AG08396 (cell line): ENCODE data around the gene MRTO4.
"Not testable (repeated sequence)": the region's sequence is repeated elsewhere in the genome, so short reads cannot be mapped to it uniquely, and the experiment has no call there.

Experiments used
- DNase-seq: peaks from one replicate; pipeline ENCODE4 v3.0.0; 2012; ENCODE audit warnings: low spot score, mixed read lengths

MRTO4 gene

GRCh38 chr1:19222979-19223824 is 28.4 kb upstream of the MRTO4 start:
- no peak for DNase-seq

- no peak for DNase-seq
Observed at GRCh38 chr1:19229229-19229628, 22.4 kb upstream of the MRTO4 start.

GRCh38 chr1:19229828-19230325 is 21.7 kb upstream of the MRTO4 start:
- no peak for DNase-seq

- peak; percentile 38 for DNase-seq
Observed at GRCh38 chr1:19231736-19232523, 19.7 kb upstream of the MRTO4 start.

GRCh38 chr1:19232524-19232846 is 19.1 kb upstream of the MRTO4 start:
- DNase-seq: peak; percentile 63

GRCh38 chr1:19234224-19234623 is 17.4 kb upstream of the MRTO4 start:
- DNase-seq: no peak

GRCh38 chr1:19239876-19240275 is 11.7 kb upstream of the MRTO4 start:
- no peak for DNase-seq

- peak; percentile 89 for DNase-seq
Observed at GRCh38 chr1:19240673-19241538, 10.7 kb upstream of the MRTO4 start.

- DNase-seq: peak; percentile 32
Observed at GRCh38 chr1:19250629-19251304, 838 bp upstream of the MRTO4 start.

- peak; percentile 24 for DNase-seq
Observed at GRCh38 chr1:19254416-19254815, 2.8 kb downstream of the MRTO4 start.

GRCh38 chr1:19255288-19255687 is 3.7 kb downstream of the MRTO4 start:
- no peak for DNase-seq

GRCh38 chr1:19256301-19256700 is 4.7 kb downstream of the MRTO4 start:
- not testable (repeated sequence) for DNase-seq

GRCh38 chr1:19257178-19257914 is 5.7 kb downstream of the MRTO4 start:
- DNase-seq: no peak

- DNase-seq: no peak
Observed at GRCh38 chr1:19258353-19258752, 6.7 kb downstream of the MRTO4 start.

- DNase-seq: peak; percentile 90
Observed at GRCh38 chr1:19260211-19261138, 8.9 kb downstream of the MRTO4 start.

GRCh38 chr1:19262047-19262446 is 10.4 kb downstream of the MRTO4 start:
- DNase-seq: no peak

- no peak for DNase-seq
Observed at GRCh38 chr1:19262744-19263143, 11.1 kb downstream of the MRTO4 start.

- DNase-seq: no peak
Observed at GRCh38 chr1:19268445-19268844, 16.8 kb downstream of the MRTO4 start.

GRCh38 chr1:19269427-19270342 is 18.1 kb downstream of the MRTO4 start:
- DNase-seq: not testable (repeated sequence)
